ENCODE measurements around the gene UTY.

UTY gene

DNA sequence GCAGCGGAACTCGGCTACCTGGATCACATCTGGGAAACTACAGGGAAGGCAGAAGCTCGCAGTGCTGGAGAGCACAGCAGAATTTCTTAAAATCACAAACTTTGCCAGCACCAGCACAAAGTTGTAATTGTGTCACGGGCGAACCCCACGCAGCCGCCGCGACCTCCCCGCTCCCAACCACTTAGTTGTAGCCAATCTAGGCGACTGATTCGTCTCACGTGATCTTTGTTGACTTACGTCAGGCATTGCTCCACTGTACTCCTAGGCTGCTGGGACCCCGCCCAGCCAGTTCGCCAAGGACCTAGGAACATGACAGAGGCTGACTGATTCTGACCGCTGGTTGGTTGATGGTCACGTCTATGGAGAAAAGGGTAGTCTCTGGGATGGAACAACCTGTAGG, at the start of gene UTY:
Gene UTY (minus strand): TSS at position 206 of the 400 bp plus-strand sequence. CDS start 368 bp downstream, outside the sequence.
- DNase-seq (ENCODE audit: low read depth in 2 of 2, low spot score in 1 of 2) = peak in 1 of 2 donors; percentile 33

DNA sequence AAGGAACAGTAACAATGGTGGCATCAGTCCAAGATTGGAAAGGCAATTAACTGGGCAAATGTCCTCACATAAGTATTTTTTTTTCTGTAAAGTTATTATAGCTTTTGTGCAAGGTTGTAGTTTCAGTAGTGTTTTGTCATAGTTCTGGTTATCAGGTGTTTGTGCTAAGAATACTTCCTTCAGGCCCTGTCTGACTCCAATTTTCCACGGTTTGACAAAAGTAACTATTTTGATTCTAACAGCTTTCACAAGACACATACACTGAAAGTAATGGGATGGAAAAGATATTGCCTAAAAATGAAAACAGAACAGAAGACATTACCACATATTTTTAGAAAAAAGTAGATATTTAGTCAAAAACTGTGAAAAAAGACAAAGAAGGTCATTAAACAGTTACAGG, 40.6 kb upstream of the UTY start:
- no peak for DNase-seq (ENCODE audit: low read depth in 2 of 2, low spot score in 1 of 2)

GRCh38 chrY:13501215-13501614, 21.4 kb upstream of the UTY start:
- DNase-seq (ENCODE audit: low read depth in 2 of 2, low spot score in 1 of 2) = no peak

GRCh38 chrY:13493737-13494136, 13.9 kb upstream of the UTY start:
- no peak for DNase-seq (ENCODE audit: low read depth in 2 of 2, low spot score in 1 of 2)

GRCh38 chrY:13492408-13492807, 12.6 kb upstream of the UTY start:
- no peak for DNase-seq (ENCODE audit: low read depth in 2 of 2, low spot score in 1 of 2)

GRCh38 chrY:13488738-13489137, 8.9 kb upstream of the UTY start:
- DNase-seq (ENCODE audit: low read depth in 2 of 2, low spot score in 1 of 2) = no peak

GRCh38 chrY:13479121-13479711, 617 bp downstream of the UTY start:
- no peak for DNase-seq (ENCODE audit: low read depth in 2 of 2, low spot score in 1 of 2)

DNA sequence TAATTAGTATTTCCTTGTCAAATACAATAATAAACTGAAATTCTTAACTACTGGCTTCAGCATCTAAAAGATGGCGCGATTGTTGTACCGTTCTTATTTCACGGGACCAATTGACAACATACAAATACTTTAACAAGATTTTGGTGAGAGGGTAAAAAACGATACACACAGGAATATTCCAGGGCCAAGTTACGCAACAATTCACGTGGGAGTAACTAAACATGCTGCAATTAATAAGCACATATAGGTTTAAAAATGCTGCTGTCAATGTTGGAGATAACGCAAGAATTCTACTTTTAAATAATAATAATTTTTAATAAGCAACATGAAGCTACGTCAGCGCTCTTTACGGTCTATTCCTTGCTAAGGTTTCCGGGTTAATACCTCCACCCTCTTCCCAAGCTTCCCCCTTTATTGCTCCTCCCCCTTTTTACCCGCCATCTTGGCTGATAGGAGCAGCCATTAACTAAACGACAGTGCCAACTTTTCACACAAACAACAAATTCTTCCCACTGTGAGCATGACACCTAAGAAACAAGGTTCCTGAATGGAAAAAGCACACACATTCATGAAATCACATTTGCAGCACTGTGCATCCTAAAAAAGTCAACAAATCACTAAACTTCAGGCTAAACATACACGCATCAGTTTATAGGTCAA, 1.6 kb downstream of the UTY start:
- DNase-seq (ENCODE audit: low read depth in 2 of 2, low spot score in 1 of 2) = no peak

DNA sequence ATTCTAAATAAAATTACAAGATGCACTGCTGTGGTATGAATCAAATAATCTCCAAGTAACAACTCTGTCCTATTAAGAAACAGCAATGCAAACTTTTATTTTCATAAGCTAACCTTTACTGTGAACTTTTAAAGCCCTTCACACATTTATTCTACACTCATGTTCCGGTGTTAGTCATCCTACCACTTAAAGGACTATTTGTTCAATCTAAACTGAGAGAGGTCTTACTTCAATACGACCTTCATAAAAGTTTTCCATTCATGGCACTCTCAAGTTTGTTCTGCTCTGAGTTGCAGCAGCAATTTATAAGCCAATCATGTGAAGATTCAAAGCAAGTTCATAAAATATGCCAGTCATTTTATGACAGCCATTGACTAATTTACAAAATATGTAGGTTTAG, 4.8 kb downstream of the UTY start:
- DNase-seq (ENCODE audit: low read depth in 2 of 2, low spot score in 1 of 2) = no peak

DNA sequence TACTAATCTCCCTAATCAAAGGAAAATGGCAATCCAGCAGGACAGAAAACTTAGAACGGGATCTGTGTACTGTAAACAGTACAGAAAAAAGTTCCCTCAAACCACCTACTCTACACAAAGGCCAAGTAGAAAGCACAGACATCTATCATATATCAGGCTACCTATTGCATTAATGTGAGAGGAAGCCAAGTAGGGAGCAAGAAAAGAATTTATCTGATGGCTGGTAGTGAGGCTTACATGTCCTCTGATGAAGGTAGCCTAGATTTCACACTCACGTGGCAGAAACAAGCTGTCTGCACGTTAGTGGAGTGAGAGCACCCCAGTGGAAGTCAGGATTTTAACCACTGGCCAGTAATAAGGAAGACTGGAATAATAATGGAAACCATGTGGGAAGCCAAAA, 28.3 kb downstream of the UTY start:
- no peak for DNase-seq (ENCODE audit: low read depth in 2 of 2, low spot score in 1 of 2)

GRCh38 chrY:13450596-13451130, 29.2 kb downstream of the UTY start:
- DNase-seq (ENCODE audit: low read depth in 2 of 2, low spot score in 1 of 2) = no peak

DNA sequence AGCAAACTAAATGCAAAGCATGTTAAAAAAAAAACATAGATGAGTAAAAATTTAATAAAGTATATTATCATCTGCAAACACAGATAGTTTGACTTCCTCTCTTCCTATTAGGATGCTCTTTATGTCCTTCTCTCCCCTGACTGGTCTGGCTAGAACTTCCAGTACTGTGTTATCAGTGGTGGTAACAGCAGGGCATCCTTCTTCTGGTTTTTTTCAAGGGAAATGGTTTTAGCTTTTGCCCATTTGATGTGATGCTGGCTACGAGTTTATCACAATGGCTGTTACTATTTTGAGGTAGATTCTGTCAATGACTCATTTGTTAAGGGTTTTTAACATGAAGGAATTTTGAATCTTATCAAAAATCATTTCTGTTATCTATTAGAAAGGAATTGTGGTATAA, 34.3 kb downstream of the UTY start:
- no peak for DNase-seq (ENCODE audit: low read depth in 2 of 2, low spot score in 1 of 2)

DNA sequence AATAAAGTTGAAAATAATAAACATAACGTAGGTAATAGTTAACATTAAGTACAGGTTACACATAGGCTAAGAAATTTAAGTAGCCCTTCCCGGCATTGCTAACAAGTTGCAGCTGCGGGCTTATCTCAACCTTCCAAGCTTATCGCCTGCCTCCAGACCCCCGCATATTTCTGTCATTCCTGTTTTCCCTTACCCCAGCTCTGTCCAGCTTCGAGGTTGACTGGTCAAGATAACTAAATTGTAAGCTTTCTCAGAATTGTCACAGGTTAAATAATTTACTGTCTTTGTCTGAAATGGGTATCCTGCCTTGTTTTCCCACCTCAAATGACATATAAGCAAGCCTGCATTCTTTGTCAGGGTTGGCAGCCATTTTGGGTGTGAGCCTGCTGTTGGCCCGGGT, 36.7 kb downstream of the UTY start:
- no peak for DNase-seq (ENCODE audit: low read depth in 2 of 2, low spot score in 1 of 2)

- DNase-seq (ENCODE audit: low read depth in 2 of 2, low spot score in 1 of 2) = no peak
Observed at GRCh38 chrY:13440811-13441210, 39.0 kb downstream of the UTY start.

DNA sequence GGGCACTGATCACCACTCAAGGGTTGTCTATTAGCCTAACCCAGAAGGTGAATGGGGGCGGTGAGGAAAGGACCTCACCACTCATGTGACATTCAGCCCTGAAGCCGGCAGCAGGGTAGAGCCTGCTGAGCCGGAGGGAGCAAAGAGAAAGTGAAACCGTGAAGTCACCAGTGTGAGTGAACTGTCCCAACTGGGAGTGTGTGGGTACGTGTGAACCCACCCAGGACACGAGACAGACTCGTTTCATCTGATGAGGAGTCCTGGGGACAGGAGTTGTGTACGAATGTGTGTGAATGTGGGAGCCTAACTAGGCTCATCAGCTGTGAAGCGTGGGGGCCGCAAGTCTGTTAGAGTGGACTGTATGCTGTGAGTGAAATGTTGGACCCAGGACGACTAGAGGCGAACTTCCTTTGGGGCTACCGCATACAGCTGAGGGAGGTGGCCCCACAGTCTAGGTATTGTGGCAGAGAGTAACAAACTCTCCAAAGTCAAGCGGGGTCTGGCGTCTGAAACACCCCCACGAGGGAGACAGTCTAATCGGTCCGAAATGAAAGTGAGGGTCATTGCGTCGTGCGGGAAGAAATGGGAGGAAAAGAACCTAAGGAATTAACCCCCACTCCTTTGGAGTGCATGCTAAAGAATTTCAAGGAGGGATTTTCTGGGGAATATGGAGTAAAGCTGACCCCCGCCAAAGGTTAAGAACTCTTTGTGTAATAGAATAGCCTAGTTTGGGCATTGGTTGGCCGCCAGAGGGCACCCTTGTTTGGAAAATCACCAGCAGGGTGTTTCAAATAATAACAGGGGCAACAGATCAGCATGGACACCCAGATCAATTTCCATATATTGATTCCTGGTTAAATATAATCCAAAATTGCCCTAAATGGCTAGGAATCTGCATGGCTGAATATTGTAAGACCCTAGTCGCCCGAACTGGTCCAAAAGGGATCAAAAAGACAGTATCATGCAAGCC, 43.6 kb downstream of the UTY start:
- DNase-seq (ENCODE audit: low read depth in 2 of 2, low spot score in 1 of 2) = no peak

DNA sequence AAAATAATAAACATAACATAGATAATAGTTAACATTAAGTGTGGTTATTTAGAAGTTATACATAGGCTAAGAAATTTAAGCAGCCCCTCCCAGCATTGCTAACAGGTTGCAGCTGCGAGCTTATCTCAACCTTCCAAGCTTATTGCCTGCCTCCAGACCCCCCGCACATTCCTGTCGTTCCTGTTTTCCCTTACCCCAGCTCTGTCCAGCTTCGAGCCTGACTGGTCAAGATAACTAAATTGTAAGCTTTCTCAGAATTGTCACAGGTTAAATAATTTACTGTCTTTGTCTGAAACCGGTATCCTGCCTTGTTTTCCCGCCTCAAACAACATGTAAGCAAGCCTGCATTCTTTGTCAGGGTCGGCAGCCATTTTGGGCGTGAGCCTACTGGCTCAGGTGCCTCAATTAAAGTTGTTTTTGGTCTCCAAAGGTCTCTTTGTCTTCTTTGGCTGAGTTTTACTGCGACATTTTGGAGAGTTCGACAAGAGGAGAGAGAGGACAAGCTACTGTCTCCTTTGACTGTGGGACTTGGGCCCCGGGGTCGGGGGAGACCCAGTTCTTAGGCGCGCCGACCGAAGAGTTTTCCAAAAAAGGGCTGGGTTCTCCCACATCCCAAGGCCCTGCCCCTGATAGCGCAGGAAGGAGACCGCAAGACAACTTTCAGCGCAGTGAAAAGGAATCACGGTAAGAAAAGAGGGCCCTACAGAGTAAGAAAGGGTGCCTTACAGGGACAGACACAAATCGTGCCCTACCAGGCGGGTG, 44.4 kb downstream of the UTY start:
- DNase-seq (ENCODE audit: low read depth in 2 of 2, low spot score in 1 of 2) = no peak

DNA sequence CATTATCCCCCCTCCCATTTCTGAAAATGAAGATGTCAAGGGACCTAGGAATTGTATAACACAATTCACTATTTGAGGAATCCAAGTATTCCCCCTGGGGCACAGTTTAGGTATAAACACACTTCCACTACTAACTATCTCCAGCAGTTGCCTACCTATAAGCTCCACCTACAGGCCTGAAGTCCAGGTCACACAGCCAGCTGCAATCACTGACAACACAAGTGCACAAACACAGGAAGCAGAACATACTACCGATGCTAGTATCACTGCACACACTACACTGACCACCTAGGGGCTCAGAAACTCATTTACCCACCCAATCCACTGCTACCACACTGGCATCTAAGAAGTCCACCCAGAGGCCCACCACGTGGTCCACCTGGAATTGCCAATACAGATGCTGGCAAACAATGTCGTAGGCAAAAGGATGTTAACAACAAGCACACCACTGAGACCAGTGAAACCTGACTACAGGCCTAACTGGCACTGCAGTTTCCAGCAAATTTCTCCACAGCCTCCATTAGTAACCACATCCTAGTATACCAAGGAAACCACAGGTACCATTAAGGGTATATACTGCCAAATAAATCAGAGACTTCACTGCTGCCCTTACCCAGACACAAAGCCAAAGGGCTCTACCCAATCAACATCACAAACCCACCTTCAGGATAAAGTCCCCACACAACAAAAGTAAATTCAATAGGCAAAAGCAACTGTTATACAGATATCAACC, 47.4 kb downstream of the UTY start:
- no peak for DNase-seq (ENCODE audit: low read depth in 2 of 2, low spot score in 1 of 2)

DNA sequence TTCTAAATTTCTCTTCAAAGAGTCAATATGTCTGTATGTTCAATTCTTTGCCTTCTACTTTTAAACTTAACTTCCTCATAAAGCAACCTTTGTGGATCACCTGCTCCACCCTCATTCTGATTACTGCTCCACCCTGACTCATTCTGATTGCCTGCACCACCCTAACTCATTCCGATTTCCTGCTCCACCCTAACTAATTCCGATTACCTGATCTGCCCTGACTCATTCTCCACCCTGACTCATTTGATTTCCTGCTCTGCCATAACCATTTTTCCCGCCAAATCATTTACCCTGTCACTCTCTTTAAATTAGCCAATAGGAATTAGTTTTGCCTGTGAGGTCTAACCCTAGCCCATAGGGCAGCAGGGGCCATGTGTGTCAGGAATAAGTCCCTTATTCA, 50.3 kb downstream of the UTY start:
- no peak for DNase-seq (ENCODE audit: low read depth in 2 of 2, low spot score in 1 of 2)

- no peak for DNase-seq (ENCODE audit: low read depth in 2 of 2, low spot score in 1 of 2)
Observed at GRCh38 chrY:13423281-13423732, 56.5 kb downstream of the UTY start.
